ENCODE measurements around the gene BTBD9. TPM values are rescaled to one million over a fixed set of nuclear protein-coding genes. Genes with fewer than 3 reads are reported as not detected.
"Not testable (repeated sequence)": the region's sequence is repeated elsewhere in the genome, so short reads cannot be mapped to it uniquely, and the experiment has no call there.

BTBD9 gene
- total RNA-seq, 2 donors from 2014 or later = 19.0 to 33.2 TPM

- intact Hi-C loops (cut with DNase I); DNase-seq; ATAC-seq: not testable (repeated sequence)
Observed at GRCh38 chr6:38425788-38426488, 213.8 kb downstream of the BTBD9 start.

GRCh38 chr6:38423746-38424145 is 216.0 kb downstream of the BTBD9 start:
- intact Hi-C loops (cut with DNase I) = no loop called here
- ATAC-seq = no peak
- no peak for DNase-seq

DNA sequence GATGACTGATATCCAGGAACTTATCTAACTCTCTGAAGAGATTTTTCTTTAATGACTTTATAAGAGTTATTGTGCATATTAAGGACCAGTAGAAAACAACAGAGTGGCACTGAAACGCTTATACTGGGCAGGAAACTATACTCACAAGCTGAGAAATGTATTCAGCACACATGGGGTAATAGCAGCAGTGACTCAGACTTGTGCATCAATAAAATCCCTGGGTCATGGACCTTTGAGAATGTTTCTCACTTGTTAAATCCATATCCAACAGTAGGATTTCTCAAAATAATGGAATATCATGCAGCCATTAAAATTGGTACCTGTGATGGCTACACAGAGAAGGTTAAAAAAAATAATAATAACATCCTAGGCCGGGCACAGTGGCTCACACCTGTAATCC is 219.5 kb downstream of the BTBD9 start:
- ATAC-seq (no peak), DNase-seq (no peak)
- intact Hi-C loops (cut with DNase I) = no loop called here

GRCh38 chr6:38417521-38417920 is 222.2 kb downstream of the BTBD9 start:
- intact Hi-C loops (cut with DNase I) = no loop called here
- ATAC-seq = no peak
- no peak for DNase-seq

- DNase-seq (no peak), ATAC-seq (no peak)
- intact Hi-C loops (cut with DNase I) = no loop called here
Observed at GRCh38 chr6:38415231-38416005, 224.3 kb downstream of the BTBD9 start.

DNA sequence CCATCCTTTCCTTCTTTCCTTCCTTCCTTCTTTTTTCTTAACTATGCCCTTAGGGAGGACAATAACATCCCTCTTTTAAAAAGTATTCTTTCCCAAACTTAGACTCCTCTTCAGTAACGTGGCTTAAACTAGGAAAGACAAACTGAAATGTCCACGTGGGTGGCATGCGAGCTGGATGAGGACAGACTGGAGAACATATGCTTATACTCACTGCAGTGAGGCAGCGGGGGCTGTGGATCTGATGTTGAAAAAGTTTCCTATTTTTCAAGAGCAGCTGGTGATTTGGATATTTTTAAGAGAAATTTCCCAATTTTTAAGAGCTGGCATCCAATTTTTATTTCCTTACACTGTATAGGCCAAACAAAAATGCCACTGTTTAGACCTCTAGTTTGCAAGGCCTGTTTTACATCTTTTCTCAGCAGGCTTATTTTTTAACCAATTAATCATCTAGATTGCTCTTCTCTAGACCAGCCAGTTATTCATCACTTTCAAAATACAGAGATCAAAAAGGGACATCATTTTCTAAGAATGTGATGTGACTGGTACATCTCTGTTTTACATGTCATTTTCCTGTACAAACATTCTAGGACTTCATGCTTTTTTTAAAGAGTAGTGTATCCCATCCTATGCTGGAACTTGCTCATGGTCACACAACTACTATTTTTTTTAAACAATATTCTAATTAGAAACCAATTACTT is 226.5 kb downstream of the BTBD9 start:
- peak in 1 of 2 donors; percentile 67 for ATAC-seq
- peak; percentile 25 for DNase-seq
- intact Hi-C loops (cut with DNase I) = no loop called here

GRCh38 chr6:38407192-38407591 is 232.5 kb downstream of the BTBD9 start:
- intact Hi-C loops (cut with DNase I) = no loop called here
- ATAC-seq (no peak), DNase-seq (no peak)

DNA sequence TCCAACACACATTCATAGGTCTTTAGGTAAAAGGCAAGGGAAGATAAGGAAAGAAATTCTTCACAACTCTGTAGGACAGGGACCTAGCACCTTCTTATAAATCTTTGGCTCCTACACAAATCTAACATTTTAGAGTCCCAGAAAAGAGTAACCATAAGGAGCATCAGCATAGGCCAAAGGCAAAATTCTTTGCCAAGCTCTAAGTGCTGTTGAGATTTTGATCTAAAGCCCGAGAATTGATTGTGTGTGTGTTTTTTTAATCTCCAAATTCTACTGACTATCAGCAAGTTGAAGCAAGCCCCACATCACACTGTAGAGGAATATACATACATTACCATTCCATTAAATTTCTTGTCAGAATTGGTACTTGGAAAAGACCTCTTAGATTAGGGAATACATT is 233.6 kb downstream of the BTBD9 start:
- intact Hi-C loops (cut with DNase I) = no loop called here
- DNase-seq (no peak), ATAC-seq (no peak)

GRCh38 chr6:38404900-38405556 is 234.7 kb downstream of the BTBD9 start:
- intact Hi-C loops (cut with DNase I) = no loop called here
- DNase-seq (no peak), ATAC-seq (peak; percentile 32 to 55)

DNA sequence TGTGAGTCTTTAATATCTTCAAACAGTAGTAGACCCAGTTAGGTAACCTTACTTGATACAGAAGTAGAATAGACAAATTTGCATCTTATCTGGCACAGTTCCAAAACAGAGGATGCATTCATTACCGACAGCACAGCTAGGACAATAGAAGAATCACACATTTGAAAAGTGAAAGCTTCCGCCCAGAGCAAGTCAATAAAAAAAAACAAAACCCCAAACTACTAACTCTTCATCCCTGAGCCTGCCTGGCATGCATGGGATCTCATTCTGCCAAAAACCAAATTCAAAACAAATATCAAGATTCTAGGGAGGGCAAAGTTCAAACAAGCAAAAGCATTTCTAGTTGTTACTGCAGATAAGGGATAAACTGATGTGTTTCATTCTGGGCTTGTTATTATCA is 235.4 kb downstream of the BTBD9 start:
- intact Hi-C loops (cut with DNase I) = no loop called here
- peak in 1 of 2 donors; percentile 34 for ATAC-seq
- DNase-seq = no peak

DNA sequence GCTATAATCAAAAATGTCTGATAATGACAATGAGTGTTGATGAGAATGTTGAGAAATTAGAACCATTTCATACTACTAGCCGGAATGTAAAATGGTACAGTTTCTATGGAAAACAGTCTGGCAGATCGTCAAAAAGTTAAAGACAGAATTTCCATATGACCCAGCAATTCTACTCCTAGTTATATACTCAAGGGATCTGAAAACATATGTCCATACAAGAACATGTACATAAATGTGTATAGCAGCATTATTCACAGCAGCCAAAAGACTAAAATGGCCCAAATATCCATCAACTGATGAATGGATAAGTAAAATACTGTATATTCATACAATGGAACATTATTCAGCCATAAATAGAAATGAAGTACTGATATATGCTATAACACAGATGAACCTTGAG is 236.2 kb downstream of the BTBD9 start:
- intact Hi-C loops (cut with DNase I) = no loop called here
- no peak for DNase-seq
- ATAC-seq = no peak

DNA sequence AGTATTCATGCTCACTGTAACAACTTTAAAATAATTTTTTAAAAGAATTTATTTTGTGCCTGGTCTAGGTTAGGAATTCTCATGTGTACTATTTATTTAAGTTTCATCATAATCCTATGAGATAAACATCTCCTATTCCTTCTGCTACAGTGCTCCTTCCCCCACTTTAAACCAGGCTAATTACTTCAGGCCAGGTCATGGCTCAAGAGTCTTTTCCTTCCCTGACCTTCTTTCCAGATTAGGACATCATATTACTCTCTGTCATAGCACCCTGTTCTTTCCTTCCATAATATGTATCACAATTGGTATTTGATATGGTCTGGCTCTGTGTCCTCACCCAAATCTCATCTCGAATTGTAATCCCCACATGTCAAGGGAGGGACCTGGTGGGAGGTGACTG is 239.0 kb downstream of the BTBD9 start:
- peak in 1 of 2 donors; percentile 38 for ATAC-seq
- intact Hi-C loops (cut with DNase I) = no loop called here

DNA sequence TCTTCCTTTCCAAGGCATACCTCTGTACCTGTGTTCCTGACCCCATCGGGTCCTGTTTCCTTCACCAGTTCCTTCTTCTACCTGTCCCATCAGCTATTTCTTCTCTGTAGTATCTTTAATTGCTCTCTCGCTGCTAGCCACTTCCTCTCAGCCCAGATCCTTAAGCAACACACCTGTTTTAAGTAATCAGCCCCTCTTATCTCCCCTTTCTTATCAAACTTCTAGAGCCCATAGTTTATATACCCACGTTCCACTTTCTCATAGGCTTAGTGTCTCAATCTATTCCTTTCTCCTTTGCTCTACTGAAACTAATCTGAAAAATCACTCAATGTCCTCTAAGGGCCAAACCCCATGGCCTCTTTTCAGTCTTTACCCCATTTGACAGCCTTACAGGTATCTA is 239.6 kb downstream of the BTBD9 start:
- ATAC-seq = no peak
- intact Hi-C loops (cut with DNase I) = no loop called here
- DNase-seq = no peak

More for the DNA sequence above, 239.0 kb downstream of the BTBD9 start:
- DNase-seq = no peak

DNA sequence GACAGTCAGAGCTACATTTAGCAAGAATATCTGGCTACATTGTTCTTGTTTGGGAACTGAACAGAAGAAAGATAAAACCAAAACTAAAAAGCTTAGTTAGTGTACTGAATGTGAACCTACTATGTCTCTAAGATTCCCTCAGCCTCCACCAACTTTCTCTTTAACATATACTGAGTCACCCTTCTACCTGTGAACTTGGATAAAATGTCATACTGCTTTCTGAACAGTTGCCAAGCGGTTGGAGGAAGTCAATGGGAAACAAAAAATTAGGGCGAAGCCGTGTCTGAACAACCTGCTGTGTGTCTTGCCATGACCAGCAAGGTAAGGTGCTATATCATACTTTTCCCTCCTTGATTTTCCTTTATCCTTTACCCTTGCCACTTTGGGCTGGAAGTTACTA is 243.5 kb downstream of the BTBD9 start:
- intact Hi-C loops (cut with DNase I) = no loop called here
- ATAC-seq = no peak
- DNase-seq = no peak

GRCh38 chr6:38393986-38394385 is 245.7 kb downstream of the BTBD9 start:
- DNase-seq (no peak), ATAC-seq (no peak)
- intact Hi-C loops (cut with DNase I) = no loop called here

- no peak for ATAC-seq
- intact Hi-C loops (cut with DNase I) = no loop called here
Observed at GRCh38 chr6:38391626-38392579, 247.8 kb downstream of the BTBD9 start.

DNA sequence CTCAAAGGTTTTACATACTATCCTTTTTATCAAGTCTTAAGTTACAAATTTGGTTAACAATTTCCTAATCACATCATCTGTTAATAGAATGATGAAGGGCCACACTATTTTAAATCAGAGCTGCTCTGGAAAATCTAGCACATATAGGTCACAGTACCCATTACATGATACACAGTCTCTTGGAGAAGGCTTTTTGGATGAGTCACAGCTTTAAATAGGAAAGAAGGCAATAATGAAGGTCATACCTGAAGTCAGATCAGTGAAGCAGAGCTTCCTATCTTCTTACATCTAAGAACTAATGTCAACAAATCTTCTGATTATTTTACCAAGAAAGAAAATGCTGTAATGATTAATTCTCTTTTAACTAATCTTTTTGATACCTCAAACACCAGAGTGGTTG is 248.5 kb downstream of the BTBD9 start:
- ATAC-seq (peak in 1 of 2 donors; percentile 50), DNase-seq (no peak)
- intact Hi-C loops (cut with DNase I) = no loop called here

More at GRCh38 chr6:38391626-38392579, 247.8 kb downstream of the BTBD9 start:
- DNase-seq = no peak

DNA sequence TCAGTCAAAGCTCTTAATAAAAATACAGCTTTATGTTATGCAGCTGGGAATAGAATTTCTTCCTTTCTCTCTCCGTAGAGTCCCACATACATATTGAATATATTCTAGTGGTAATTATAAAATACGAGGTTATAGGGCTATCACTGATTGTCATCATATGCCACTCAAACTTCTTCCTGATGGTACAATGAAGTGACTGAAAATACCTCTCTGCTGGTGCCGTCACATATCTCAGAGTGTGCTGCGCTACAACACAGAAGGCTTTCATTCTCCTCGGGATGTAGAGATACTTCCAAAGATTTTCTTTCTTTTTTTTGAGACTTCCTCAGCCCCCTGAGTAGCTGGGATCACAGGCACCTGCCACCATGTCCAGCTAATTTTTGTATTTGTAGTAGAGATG is 249.9 kb downstream of the BTBD9 start:
- ATAC-seq = no peak
- no peak for DNase-seq
- intact Hi-C loops (cut with DNase I) = no loop called here
